ENCODE results near the gene IQCK. TPM values are rescaled to one million over a fixed set of nuclear protein-coding genes. Genes with fewer than 3 reads are reported as not detected.

The IQCK gene
- polyA plus RNA-seq, 4 donors = 1.1 to 12.6 (median 5.1) TPM

DNA sequence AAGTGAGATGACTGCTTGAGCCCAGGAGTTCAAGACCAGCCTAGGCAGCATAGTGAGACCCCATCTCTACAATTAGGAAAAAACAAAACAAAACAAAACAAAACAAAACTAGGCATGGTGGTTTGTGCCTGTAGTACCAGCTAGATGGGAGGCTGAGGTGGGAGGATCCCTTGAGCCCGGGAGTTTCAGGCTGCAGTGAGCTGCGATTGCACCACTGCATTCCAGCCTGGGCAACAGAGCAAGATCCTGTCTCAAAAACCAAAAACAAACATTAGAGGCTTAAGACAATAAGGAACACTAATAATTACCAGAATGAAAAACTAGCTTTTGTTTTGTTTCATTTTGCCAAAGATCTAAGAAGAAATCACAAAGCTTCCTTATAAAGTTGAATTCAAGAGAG, 97.3 kb downstream of the IQCK start:
- Histone ChIP-seq H3K36me3 (ENCODE audit: control insufficient read depth in 3 of 3, insufficient read depth in 2 of 3, low read depth in 1 of 3, low read length in 3 of 3) (no peaks in the 10 kb centered on the region), H3K27ac (ENCODE audit: low read depth in 1 of 3, low read length in 2 of 3) (no peak overlapping the region), H3K9me3 (ENCODE audit: control insufficient read depth in 2 of 2, insufficient read depth in 1 of 2, low read depth in 1 of 2, low read length in 1 of 2) (peaks cover 0 to 2% of the 10 kb centered on the region in 2 donors), H3K4me1 (ENCODE audit: control insufficient read depth in 3 of 3, insufficient read depth in 2 of 3, low read depth in 1 of 3, low read length in 2 of 3) (peaks cover 0 to 15% (median 2%) of the 10 kb centered on the region in 3 donors), H3K27me3 (ENCODE audit: control insufficient read depth in 3 of 3, insufficient read depth in 3 of 3, low read length in 3 of 3) (no peaks in the 10 kb centered on the region), H3K4me3 (ENCODE audit: low read depth in 1 of 3, low read length in 3 of 3) (no peak overlapping the region)
- no peak for FAIRE-seq
- 63 to 87% (median 77%) methylated on average over 2 of the region's 2 CpGs for WGBS, 3 donors
- DNase-seq = no peak

DNA sequence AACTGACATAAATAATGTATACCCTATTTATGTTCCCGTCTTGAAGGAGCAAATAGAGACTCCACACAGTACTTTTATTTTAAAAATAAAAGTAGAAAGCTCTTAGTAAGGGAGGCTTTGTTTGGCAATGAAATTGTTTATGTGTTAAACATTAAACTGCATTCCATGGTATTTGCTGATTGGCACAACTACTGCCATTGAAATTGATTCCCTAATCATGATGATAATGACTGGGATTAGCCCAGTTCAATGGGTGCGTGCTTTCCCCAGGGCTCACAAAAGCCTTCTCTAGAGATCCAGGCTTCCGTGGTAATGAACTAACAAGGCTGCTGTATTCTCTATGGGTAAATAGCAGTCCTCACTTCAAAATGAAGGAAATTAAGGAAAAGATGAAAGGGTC, 99.1 kb downstream of the IQCK start:
- Histone ChIP-seq H3K27me3 (ENCODE audit: control insufficient read depth in 3 of 3, insufficient read depth in 3 of 3, low read length in 3 of 3) (no peaks in the 10 kb centered on the region), H3K4me3 (ENCODE audit: low read depth in 1 of 3, low read length in 3 of 3) (no peak overlapping the region), H3K27ac (ENCODE audit: low read depth in 1 of 3, low read length in 2 of 3) (no peak overlapping the region), H3K4me1 (ENCODE audit: control insufficient read depth in 3 of 3, insufficient read depth in 2 of 3, low read depth in 1 of 3, low read length in 2 of 3) (peaks cover 0 to 4% (median 2%) of the 10 kb centered on the region in 3 donors), H3K9me3 (ENCODE audit: control insufficient read depth in 2 of 2, insufficient read depth in 1 of 2, low read depth in 1 of 2, low read length in 1 of 2) (peaks cover 0 to 2% of the 10 kb centered on the region in 2 donors), H3K36me3 (ENCODE audit: control insufficient read depth in 3 of 3, insufficient read depth in 2 of 3, low read depth in 1 of 3, low read length in 3 of 3) (no peaks in the 10 kb centered on the region)
- DNase-seq (peak in 1 of 2 donors; percentile 63), FAIRE-seq (no peak)
- WGBS, 3 donors = 19 to 51% (median 26%) methylated on average over 3 of the region's 3 CpGs

DNA sequence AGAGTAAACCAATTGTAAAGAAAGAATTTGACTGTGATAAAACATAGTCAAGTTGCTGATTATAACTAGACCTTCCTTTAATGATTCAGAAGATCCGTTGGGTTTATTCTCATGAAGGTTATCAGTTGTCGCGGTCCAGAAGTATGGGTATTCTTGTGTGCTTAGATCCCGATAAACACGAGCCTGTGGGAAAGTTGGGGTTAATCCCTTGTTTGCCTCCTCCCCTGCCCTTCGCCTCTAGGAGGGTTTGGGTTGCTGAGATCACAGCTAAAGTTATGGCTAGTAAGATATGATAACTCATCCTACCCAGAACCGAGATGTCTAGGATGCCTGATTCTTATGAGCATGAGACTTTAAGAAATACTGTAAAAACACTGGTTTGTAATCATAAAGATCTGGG, 99.8 kb downstream of the IQCK start:
- Histone ChIP-seq H3K4me3 (ENCODE audit: low read depth in 1 of 3, low read length in 3 of 3) (no peak overlapping the region), H3K36me3 (ENCODE audit: control insufficient read depth in 3 of 3, insufficient read depth in 2 of 3, low read depth in 1 of 3, low read length in 3 of 3) (no peaks in the 10 kb centered on the region), H3K27me3 (ENCODE audit: control insufficient read depth in 3 of 3, insufficient read depth in 3 of 3, low read length in 3 of 3) (no peaks in the 10 kb centered on the region), H3K4me1 (ENCODE audit: control insufficient read depth in 3 of 3, insufficient read depth in 2 of 3, low read depth in 1 of 3, low read length in 2 of 3) (peaks cover 0 to 4% (median 2%) of the 10 kb centered on the region in 3 donors), H3K9me3 (ENCODE audit: control insufficient read depth in 2 of 2, insufficient read depth in 1 of 2, low read depth in 1 of 2, low read length in 1 of 2) (peaks cover 0 to under 1% of the 10 kb centered on the region in 2 donors), H3K27ac (ENCODE audit: low read depth in 1 of 3, low read length in 2 of 3) (no peak overlapping the region)
- DNase-seq = peak in 1 of 2 donors; percentile 12
- no peak for FAIRE-seq
- WGBS, 3 donors = 20 to 69% (median 44%) methylated on average over 7 of the region's 7 CpGs

DNA sequence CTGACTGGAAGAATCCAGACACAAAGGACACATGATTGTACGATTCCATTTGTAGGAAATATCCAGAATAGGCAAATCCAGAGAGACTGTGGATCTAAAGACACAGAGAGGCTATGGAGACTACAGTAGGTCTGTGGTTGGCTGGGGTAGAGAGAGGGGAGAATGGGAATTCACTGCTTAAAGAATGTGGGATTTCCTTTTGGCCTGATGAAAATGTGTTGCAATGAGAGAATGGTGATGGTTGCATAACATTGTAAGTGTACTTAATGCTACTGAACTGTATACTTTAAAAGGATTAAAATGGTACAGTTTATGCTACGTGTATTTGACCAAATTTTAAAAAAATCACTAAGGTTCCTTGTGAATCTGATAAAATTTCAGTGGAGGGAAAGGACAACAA, 104.5 kb downstream of the IQCK start:
- Histone ChIP-seq H3K4me3 (ENCODE audit: low read depth in 1 of 3, low read length in 3 of 3) (no peak overlapping the region), H3K4me1 (ENCODE audit: control insufficient read depth in 3 of 3, insufficient read depth in 2 of 3, low read depth in 1 of 3, low read length in 2 of 3) (peaks cover 0 to 4% (median 2%) of the 10 kb centered on the region in 3 donors), H3K36me3 (ENCODE audit: control insufficient read depth in 3 of 3, insufficient read depth in 2 of 3, low read depth in 1 of 3, low read length in 3 of 3) (no peaks in the 10 kb centered on the region), H3K9me3 (ENCODE audit: control insufficient read depth in 2 of 2, insufficient read depth in 1 of 2, low read depth in 1 of 2, low read length in 1 of 2) (no peaks in the 10 kb centered on the region), H3K27ac (ENCODE audit: low read depth in 1 of 3, low read length in 2 of 3) (no peak overlapping the region), H3K27me3 (ENCODE audit: control insufficient read depth in 3 of 3, insufficient read depth in 3 of 3, low read length in 3 of 3) (no peaks in the 10 kb centered on the region)
- DNase-seq = no peak
- FAIRE-seq = no peak
- 83 to 90% (median 84%) methylated on average over 2 of the region's 2 CpGs for WGBS, 3 donors

DNA sequence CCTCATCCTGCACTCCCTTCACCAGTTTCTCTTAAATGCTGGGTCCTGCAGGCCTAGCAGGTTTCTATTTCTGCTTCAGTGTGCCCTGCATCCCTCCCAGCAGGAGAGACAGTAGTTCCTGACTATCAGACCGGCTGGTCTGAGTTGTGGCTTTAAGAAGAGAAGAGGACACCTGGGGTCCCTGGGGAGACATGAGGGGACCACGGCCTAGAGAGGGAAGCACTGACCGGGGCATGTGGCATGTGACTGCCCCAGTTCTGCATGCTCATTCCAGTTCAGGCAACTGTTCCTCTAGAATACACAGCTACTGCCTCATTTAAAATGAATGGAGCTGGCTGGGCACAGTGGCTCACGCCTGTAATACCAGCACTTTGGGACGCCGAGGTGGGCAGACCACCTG, 105.3 kb downstream of the IQCK start:
- Histone ChIP-seq H3K27ac (ENCODE audit: low read depth in 1 of 3, low read length in 2 of 3) (no peak overlapping the region), H3K9me3 (ENCODE audit: control insufficient read depth in 2 of 2, insufficient read depth in 1 of 2, low read depth in 1 of 2, low read length in 1 of 2) (no peaks in the 10 kb centered on the region), H3K4me1 (ENCODE audit: control insufficient read depth in 3 of 3, insufficient read depth in 2 of 3, low read depth in 1 of 3, low read length in 2 of 3) (no peaks in the 10 kb centered on the region), H3K27me3 (ENCODE audit: control insufficient read depth in 3 of 3, insufficient read depth in 3 of 3, low read length in 3 of 3) (no peaks in the 10 kb centered on the region), H3K36me3 (ENCODE audit: control insufficient read depth in 3 of 3, insufficient read depth in 2 of 3, low read depth in 1 of 3, low read length in 3 of 3) (no peaks in the 10 kb centered on the region), H3K4me3 (ENCODE audit: low read depth in 1 of 3, low read length in 3 of 3) (no peak overlapping the region)
- WGBS, 3 donors = 91 to 96% (median 91%) methylated on average over 6 of the region's 6 CpGs
- FAIRE-seq (no peak), DNase-seq (no peak)

DNA sequence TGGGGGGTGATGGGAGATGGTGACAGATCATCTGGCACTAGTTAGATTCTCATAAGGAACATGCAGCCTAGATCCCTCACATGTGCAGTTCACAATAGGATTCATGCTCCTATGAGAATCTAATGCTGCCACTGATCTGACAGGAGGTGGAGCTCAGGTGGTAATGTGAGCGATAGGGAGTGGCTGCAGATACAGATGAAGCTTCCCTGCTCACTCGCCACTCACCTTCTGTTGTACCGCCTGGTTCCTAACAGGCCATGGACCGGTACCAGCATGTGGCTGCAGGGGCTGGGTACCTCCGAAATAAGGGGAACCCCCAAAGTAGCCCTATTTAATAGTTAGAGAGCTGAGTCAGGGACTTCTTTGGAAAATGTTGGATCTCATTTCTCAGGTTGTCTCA, 106.1 kb downstream of the IQCK start:
- no peaks in the 10 kb centered on the region for H3K27me3 ChIP-seq (ENCODE audit: control insufficient read depth in 3 of 3, insufficient read depth in 3 of 3, low read length in 3 of 3)
- FAIRE-seq = no peak
- H3K36me3 ChIP-seq (ENCODE audit: control insufficient read depth in 3 of 3, insufficient read depth in 2 of 3, low read depth in 1 of 3, low read length in 3 of 3) = no peaks in the 10 kb centered on the region
- no peak overlapping the region for H3K27ac ChIP-seq (ENCODE audit: low read depth in 1 of 3, low read length in 2 of 3)
- H3K9me3 ChIP-seq (ENCODE audit: control insufficient read depth in 2 of 2, insufficient read depth in 1 of 2, low read depth in 1 of 2, low read length in 1 of 2) = no peaks in the 10 kb centered on the region
- no peak for DNase-seq
- H3K4me1 ChIP-seq (ENCODE audit: control insufficient read depth in 3 of 3, insufficient read depth in 2 of 3, low read depth in 1 of 3, low read length in 2 of 3) = no peaks in the 10 kb centered on the region
- H3K4me3 ChIP-seq (ENCODE audit: low read depth in 1 of 3, low read length in 3 of 3) = no peak overlapping the region
- 93 to 97% (median 95%) methylated on average over 5 of the region's 5 CpGs for WGBS, 3 donors

DNA sequence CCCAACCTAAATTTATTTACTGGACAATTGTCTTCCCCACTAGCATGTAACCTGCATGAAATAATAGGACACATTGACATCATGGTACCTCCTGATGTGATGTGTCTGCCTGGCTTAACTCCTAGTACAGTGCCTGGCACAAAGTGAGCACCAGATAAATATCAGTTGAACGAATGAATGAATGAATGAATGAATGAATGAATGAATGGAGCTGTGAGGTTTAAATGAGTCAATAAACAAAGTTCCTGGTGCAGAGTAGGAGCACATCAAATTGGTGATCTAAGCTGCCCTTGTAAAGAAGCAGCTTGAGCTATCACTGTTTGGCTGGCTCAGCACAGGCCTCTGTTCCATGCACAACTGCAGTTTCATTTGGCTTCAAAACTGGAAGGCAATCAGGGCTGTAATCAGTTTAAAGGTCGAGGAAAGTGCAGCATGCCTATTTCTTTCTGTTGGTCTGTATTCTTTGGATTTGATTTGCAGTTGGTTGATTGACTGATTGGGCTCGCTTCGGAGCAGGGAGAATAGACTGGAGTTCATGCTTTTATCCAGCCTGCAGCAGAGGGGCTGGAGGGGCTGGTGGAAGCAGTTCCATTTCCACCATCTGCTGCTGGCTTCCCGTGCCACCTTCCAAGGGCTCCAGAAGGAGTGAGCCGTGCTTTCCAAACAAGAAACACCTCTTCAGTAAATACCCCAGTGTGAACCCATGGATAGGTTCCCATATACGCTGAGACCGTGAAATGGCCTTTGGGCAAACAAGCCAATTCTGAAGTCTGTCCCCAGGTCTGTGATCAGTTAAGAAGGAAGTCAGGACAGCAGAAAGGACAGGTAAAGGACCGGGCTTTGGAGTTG, 112.0 kb downstream of the IQCK start:
- H3K9me3 ChIP-seq (ENCODE audit: control insufficient read depth in 2 of 2, insufficient read depth in 1 of 2, low read depth in 1 of 2, low read length in 1 of 2) = no peaks in the 10 kb centered on the region
- peaks cover 0 to 6% (median 0%) of the 10 kb centered on the region in 3 donors for H3K4me1 ChIP-seq (ENCODE audit: control insufficient read depth in 3 of 3, insufficient read depth in 2 of 3, low read depth in 1 of 3, low read length in 2 of 3)
- peak overlapping the region in 1 of 3 donors; percentile 10 for H3K27ac ChIP-seq (ENCODE audit: low read depth in 1 of 3, low read length in 2 of 3)
- WGBS, 3 donors = 23 to 64% (median 39%) methylated on average over 9 of the region's 9 CpGs
- no peak for FAIRE-seq
- DNase-seq = peak; percentile 58 to 82
- H3K36me3 ChIP-seq (ENCODE audit: control insufficient read depth in 3 of 3, insufficient read depth in 2 of 3, low read depth in 1 of 3, low read length in 3 of 3) = peaks cover 0 to 3% (median 0%) of the 10 kb centered on the region in 3 donors
- no peak overlapping the region for H3K4me3 ChIP-seq (ENCODE audit: low read depth in 1 of 3, low read length in 3 of 3)
- no peaks in the 10 kb centered on the region for H3K27me3 ChIP-seq (ENCODE audit: control insufficient read depth in 3 of 3, insufficient read depth in 3 of 3, low read length in 3 of 3)

DNA sequence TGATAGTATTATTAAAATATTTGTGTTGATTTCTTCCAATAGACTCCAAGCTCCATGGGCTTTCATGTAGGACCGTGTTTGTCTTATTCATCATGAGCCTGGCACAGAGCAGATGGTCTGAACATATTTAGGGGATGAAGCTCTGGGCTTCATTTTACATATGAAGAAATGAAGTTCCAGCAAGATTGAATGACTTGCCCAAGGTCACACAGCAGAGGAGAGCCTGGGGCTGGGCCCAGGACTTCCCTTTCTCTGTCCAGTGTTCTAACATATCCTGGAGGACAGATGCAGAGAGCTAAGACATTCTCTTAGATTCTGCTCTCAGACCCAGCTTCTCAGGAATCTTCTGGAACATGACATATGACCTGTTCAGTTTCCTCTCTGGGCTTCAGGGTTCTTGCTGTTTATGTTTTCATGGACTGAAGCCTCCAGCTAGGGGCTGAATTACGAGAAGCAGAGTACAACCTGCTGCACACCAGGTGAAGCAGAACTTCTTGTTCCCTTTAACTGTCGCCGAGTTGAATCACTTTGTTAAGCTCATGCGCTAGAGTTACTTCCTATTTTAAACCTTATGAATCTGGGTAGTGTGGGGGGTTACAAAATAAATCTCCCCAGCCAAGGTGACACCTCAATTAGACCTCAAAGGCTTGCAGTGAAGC, 113.0 kb downstream of the IQCK start:
- WGBS, 3 donors = 73 to 91% (median 77%) methylated on average over 5 of the region's 5 CpGs
- FAIRE-seq = no peak

More for the DNA sequence above, 113.0 kb downstream of the IQCK start:
- Histone ChIP-seq H3K36me3 (ENCODE audit: control insufficient read depth in 3 of 3, insufficient read depth in 2 of 3, low read depth in 1 of 3, low read length in 3 of 3) (peaks cover 0 to 3% (median 0%) of the 10 kb centered on the region in 3 donors), H3K4me1 (ENCODE audit: control insufficient read depth in 3 of 3, insufficient read depth in 2 of 3, low read depth in 1 of 3, low read length in 2 of 3) (peaks cover 0 to 6% (median 0%) of the 10 kb centered on the region in 3 donors), H3K27me3 (ENCODE audit: control insufficient read depth in 3 of 3, insufficient read depth in 3 of 3, low read length in 3 of 3) (no peaks in the 10 kb centered on the region), H3K27ac (ENCODE audit: low read depth in 1 of 3, low read length in 2 of 3) (no peak overlapping the region), H3K9me3 (ENCODE audit: control insufficient read depth in 2 of 2, insufficient read depth in 1 of 2, low read depth in 1 of 2, low read length in 1 of 2) (no peaks in the 10 kb centered on the region), H3K4me3 (ENCODE audit: low read depth in 1 of 3, low read length in 3 of 3) (no peak overlapping the region)
- no peak for DNase-seq

Measured in small intestine (tissue), 7 donors.